Adipocyte (in vitro differentiated cells): ENCODE data around the gene OR52M1.

Experiments used
- DNase-seq: peaks from one replicate; pipeline ENCODE4 v3.0.0-alpha.2; 2015; ENCODE audit warnings: low read depth
- H3K27me3 ChIP-seq: replicated peaks from 2 replicates; pipeline ENCODE4 v1.7.0; 2013; ENCODE audit warnings: mild to moderate bottlenecking, low read length, moderate library complexity; ENCODE audit not compliant: control insufficient read depth, insufficient read depth
- H3K36me3 ChIP-seq: 2 replicates; pipeline ENCODE4 v1.7.0; 2013; ENCODE audit warnings: low read length, mild to moderate bottlenecking, moderate library complexity; ENCODE audit not compliant: control insufficient read depth, insufficient read depth, severe bottlenecking
- H3K4me1 ChIP-seq: 2 replicates; pipeline ENCODE4 v1.7.0; 2013; ENCODE audit warnings: mild to moderate bottlenecking, low read length, moderate library complexity; ENCODE audit not compliant: control insufficient read depth, insufficient read depth
- H3K4me3 ChIP-seq: 2 replicates; pipeline ENCODE4 v1.7.0; 2013; ENCODE audit warnings: mild to moderate bottlenecking, low read length, moderate library complexity
- H3K9ac ChIP-seq: 2 replicates; pipeline ENCODE4 v1.7.0; 2013; ENCODE audit warnings: mild to moderate bottlenecking, low read length, moderate library complexity
- H3K9me3 ChIP-seq: 2 replicates; pipeline ENCODE4 v1.7.0; 2013; ENCODE audit warnings: mild to moderate bottlenecking, low read length, moderate library complexity; ENCODE audit not compliant: control insufficient read depth

Gene OR52M1

GRCh38 chr11:4544891-4545290 lies at the start of gene OR52M1:
TSS of gene OR52M1 (plus strand) at chr11:4545191. CDS start at chr11:4545191, 0 bp downstream.
- H3K4me3 ChIP-seq, result no peak within 1 kb of the TSS
- DNase-seq, result no peak
- H3K36me3 ChIP-seq, result no peaks in the 10 kb centered on the region
- peaks cover 9% of the 10 kb centered on the region for H3K4me1 ChIP-seq
- peaks cover 20% of the 10 kb centered on the region for H3K27me3 ChIP-seq
- H3K9ac ChIP-seq, result no peak within 1 kb of the TSS
- peaks cover under 1% of the 10 kb centered on the region for H3K9me3 ChIP-seq

GRCh38 chr11:4495487-4495886 lies 49.5 kb upstream of the OR52M1 start:
- H3K4me3 ChIP-seq, result no peak overlapping the region
- H3K36me3 ChIP-seq, result no peaks in the 10 kb centered on the region
- no peaks in the 10 kb centered on the region for H3K9me3 ChIP-seq
- H3K9ac ChIP-seq, result no peak overlapping the region
- no peak for DNase-seq
- H3K27me3 ChIP-seq, result peaks cover 30% of the 10 kb centered on the region
- H3K4me1 ChIP-seq, result peaks cover 8% of the 10 kb centered on the region

GRCh38 chr11:4495986-4496385 lies 49.0 kb upstream of the OR52M1 start:
- H3K4me1 ChIP-seq, result peaks cover 8% of the 10 kb centered on the region
- H3K9ac ChIP-seq, result no peak overlapping the region
- H3K27me3 ChIP-seq, result peaks cover 30% of the 10 kb centered on the region
- no peak for DNase-seq
- H3K9me3 ChIP-seq, result no peaks in the 10 kb centered on the region
- no peaks in the 10 kb centered on the region for H3K36me3 ChIP-seq
- no peak overlapping the region for H3K4me3 ChIP-seq

GRCh38 chr11:4496557-4497248 lies 48.3 kb upstream of the OR52M1 start:
- H3K27me3 ChIP-seq, result peaks cover 30% of the 10 kb centered on the region
- no peaks in the 10 kb centered on the region for H3K9me3 ChIP-seq

GRCh38 chr11:4508886-4509285 lies 36.1 kb upstream of the OR52M1 start:
- Histone ChIP-seq H3K9me3 (no peaks in the 10 kb centered on the region), H3K9ac (no peak overlapping the region), H3K36me3 (no peaks in the 10 kb centered on the region), H3K4me3 (no peak overlapping the region), H3K27me3 (peaks cover 3% of the 10 kb centered on the region), H3K4me1 (no peaks in the 10 kb centered on the region)
- no peak for DNase-seq

More at GRCh38 chr11:4496557-4497248, 48.3 kb upstream of the OR52M1 start:
- Histone ChIP-seq H3K4me1 (peaks cover 8% of the 10 kb centered on the region), H3K4me3 (no peak overlapping the region), H3K36me3 (no peaks in the 10 kb centered on the region), H3K9ac (no peak overlapping the region)
- DNase-seq, result no peak

GRCh38 chr11:4511282-4512245 lies 33.4 kb upstream of the OR52M1 start:
- H3K4me3 ChIP-seq, result no peak overlapping the region
- DNase-seq, result peak; percentile 25
- no peaks in the 10 kb centered on the region for H3K9me3 ChIP-seq
- H3K27me3 ChIP-seq, result peaks cover 3% of the 10 kb centered on the region
- no peaks in the 10 kb centered on the region for H3K4me1 ChIP-seq
- H3K36me3 ChIP-seq, result no peaks in the 10 kb centered on the region
- H3K9ac ChIP-seq, result no peak overlapping the region

GRCh38 chr11:4514196-4514595 lies 30.8 kb upstream of the OR52M1 start:
- DNase-seq, result no peak
- no peaks in the 10 kb centered on the region for H3K36me3 ChIP-seq
- no peak overlapping the region for H3K4me3 ChIP-seq
- no peaks in the 10 kb centered on the region for H3K9me3 ChIP-seq
- H3K4me1 ChIP-seq, result no peaks in the 10 kb centered on the region
- H3K27me3 ChIP-seq, result peaks cover 3% of the 10 kb centered on the region
- H3K9ac ChIP-seq, result no peak overlapping the region

- DNase-seq, result no peak
- H3K4me1 ChIP-seq, result no peaks in the 10 kb centered on the region
- peaks cover 5% of the 10 kb centered on the region for H3K27me3 ChIP-seq
- no peak overlapping the region for H3K4me3 ChIP-seq
- no peaks in the 10 kb centered on the region for H3K36me3 ChIP-seq
- H3K9me3 ChIP-seq, result no peaks in the 10 kb centered on the region
- no peak overlapping the region for H3K9ac ChIP-seq
Observed at GRCh38 chr11:4522339-4522738, 22.7 kb upstream of the OR52M1 start.

- H3K4me1 ChIP-seq, result no peaks in the 10 kb centered on the region
- peaks cover 5% of the 10 kb centered on the region for H3K27me3 ChIP-seq
- DNase-seq, result no peak
- no peaks in the 10 kb centered on the region for H3K9me3 ChIP-seq
- no peak overlapping the region for H3K4me3 ChIP-seq
- no peaks in the 10 kb centered on the region for H3K36me3 ChIP-seq
- H3K9ac ChIP-seq, result no peak overlapping the region
Observed at GRCh38 chr11:4522752-4523151, 22.2 kb upstream of the OR52M1 start.

GRCh38 chr11:4523666-4524065 lies 21.3 kb upstream of the OR52M1 start:
- H3K4me1 ChIP-seq, result no peaks in the 10 kb centered on the region
- H3K36me3 ChIP-seq, result no peaks in the 10 kb centered on the region
- H3K4me3 ChIP-seq, result no peak overlapping the region
- H3K9me3 ChIP-seq, result no peaks in the 10 kb centered on the region
- H3K9ac ChIP-seq, result no peak overlapping the region
- peaks cover 5% of the 10 kb centered on the region for H3K27me3 ChIP-seq
- peak; percentile 6 for DNase-seq

GRCh38 chr11:4527926-4528325 lies 17.1 kb upstream of the OR52M1 start:
- H3K9me3 ChIP-seq, result peaks cover 12% of the 10 kb centered on the region
- H3K4me1 ChIP-seq, result no peaks in the 10 kb centered on the region
- no peak overlapping the region for H3K4me3 ChIP-seq
- H3K9ac ChIP-seq, result no peak overlapping the region
- H3K36me3 ChIP-seq, result no peaks in the 10 kb centered on the region
- DNase-seq, result no peak
- peaks cover 5% of the 10 kb centered on the region for H3K27me3 ChIP-seq
